HCT116 (cell line): Measurements from ENCODE around the gene GPRIN1.

Source experiments
- EZH2phosphoT487 ChIP-seq: fragments of 200-600 bp; IDR thresholded peaks from 2 replicates; pipeline ENCODE4 v1.6.1; 2018; ENCODE audit warnings: antibody characterized with exemption, borderline replicate concordance
- JUND ChIP-seq: IDR thresholded peaks from 2 replicates; pipeline ENCODE4 v1.6.1; 2012
- POLR2A ChIP-seq: IDR thresholded peaks from 2 replicates; pipeline ENCODE4 v1.7.0; 2011; ENCODE audit warnings: borderline replicate concordance; ENCODE audit not compliant: insufficient read depth, insufficient read length; ENCODE audit errors: extremely low read depth
- POLR2AphosphoS5 ChIP-seq: IDR thresholded peaks from 2 replicates; pipeline ENCODE4 v1.6.1; 2011; ENCODE audit warnings: mild to moderate bottlenecking, low read depth, low read length, moderate library complexity
- SIN3A ChIP-seq: IDR thresholded peaks from 2 replicates; pipeline ENCODE4 v1.6.1; 2012; ENCODE audit warnings: low read depth
- YY1 ChIP-seq: IDR thresholded peaks from 2 replicates; pipeline ENCODE4 v1.6.1; 2011; ENCODE audit warnings: low read length, low read depth, moderate library complexity, mild to moderate bottlenecking; ENCODE audit not compliant: insufficient replicate concordance; ENCODE audit errors: extremely low read depth
- ZNF274 ChIP-seq: fragments of 200-500 bp; sonication (Bioruptor generic); IDR thresholded peaks from 2 replicates; pipeline ENCODE4 v1.6.1; 2014; ENCODE audit warnings: mild to moderate bottlenecking, low read depth, low read length, inconsistent platforms
- TF ChIP-seq, protein P1 (sequence below): IDR thresholded peaks from 2 replicates; pipeline ENCODE4 v1.6.1; 2012; ENCODE audit warnings: low read depth
- TF ChIP-seq, protein P2 (sequence below), 3 experiments: fragments of 200-600 bp in 1 of 3; sonication (generic) in 1 of 3; IDR thresholded peaks in 2 of 3; conservative IDR thresholded peaks in 1 of 3; 2 replicates each; pipeline ENCODE4 v1.5.1; 2012 to 2017; ENCODE audit warnings: low read depth in 2 of 3, low read length in 2 of 3, antibody characterized with exemption in 1 of 3, borderline replicate concordance in 1 of 3, control low read depth in 1 of 3, mild to moderate bottlenecking in 1 of 3, mixed read lengths in 1 of 3, mixed run types in 1 of 3, moderate library complexity in 1 of 3; ENCODE audit not compliant: insufficient read depth in 1 of 3

DNA sequence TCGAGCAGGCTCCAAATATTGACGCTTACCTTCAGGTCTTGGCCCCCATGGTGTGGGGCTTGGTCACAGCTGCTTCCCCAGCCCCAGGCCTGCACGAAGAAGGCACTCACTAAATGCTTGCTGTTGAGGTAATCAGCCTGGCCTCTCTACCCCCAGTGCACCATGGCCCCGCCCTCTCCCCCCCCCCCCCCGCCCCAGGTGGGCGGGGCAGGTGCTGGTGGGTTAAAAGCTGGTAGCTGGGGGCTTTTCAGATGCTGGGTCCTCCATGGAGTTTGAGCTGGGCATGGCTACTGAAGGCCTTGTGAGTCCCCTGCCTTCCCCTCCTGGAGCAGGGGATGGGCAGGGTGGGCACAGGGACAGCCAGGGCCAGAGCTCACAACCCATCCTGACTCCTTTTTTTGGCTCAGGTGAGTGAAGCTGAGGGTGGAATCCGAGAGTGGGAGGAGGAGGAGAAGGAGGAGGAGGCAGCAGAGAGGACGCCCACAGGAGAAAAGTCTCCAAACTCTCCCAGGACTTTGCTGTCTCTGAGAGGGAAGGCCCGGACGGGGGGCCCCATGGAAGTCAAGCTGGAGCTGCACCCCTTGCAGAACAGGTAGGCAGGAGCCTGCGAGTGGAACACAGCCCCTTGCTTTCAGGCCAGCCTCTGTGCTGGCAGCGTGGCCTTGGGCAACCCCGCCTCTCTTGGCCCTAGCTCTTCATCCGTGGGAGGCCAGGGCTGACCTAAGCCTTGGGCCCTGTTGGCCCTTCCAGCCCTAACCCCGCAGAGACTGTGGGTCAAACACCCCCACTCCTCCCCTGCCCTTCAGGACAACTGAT, 32.9 kb upstream of the GPRIN1 start:
- TF ChIP-seq, protein P1, sequence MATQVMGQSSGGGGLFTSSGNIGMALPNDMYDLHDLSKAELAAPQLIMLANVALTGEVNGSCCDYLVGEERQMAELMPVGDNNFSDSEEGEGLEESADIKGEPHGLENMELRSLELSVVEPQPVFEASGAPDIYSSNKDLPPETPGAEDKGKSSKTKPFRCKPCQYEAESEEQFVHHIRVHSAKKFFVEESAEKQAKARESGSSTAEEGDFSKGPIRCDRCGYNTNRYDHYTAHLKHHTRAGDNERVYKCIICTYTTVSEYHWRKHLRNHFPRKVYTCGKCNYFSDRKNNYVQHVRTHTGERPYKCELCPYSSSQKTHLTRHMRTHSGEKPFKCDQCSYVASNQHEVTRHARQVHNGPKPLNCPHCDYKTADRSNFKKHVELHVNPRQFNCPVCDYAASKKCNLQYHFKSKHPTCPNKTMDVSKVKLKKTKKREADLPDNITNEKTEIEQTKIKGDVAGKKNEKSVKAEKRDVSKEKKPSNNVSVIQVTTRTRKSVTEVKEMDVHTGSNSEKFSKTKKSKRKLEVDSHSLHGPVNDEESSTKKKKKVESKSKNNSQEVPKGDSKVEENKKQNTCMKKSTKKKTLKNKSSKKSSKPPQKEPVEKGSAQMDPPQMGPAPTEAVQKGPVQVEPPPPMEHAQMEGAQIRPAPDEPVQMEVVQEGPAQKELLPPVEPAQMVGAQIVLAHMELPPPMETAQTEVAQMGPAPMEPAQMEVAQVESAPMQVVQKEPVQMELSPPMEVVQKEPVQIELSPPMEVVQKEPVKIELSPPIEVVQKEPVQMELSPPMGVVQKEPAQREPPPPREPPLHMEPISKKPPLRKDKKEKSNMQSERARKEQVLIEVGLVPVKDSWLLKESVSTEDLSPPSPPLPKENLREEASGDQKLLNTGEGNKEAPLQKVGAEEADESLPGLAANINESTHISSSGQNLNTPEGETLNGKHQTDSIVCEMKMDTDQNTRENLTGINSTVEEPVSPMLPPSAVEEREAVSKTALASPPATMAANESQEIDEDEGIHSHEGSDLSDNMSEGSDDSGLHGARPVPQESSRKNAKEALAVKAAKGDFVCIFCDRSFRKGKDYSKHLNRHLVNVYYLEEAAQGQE: no peak
- TF ChIP-seq EZH2phosphoT487 (no peak), POLR2AphosphoS5 (no peak), YY1 (no peak), POLR2A (no peak), ZNF274 (no peak), SIN3A (no peak), JUND (no peak)
- TF ChIP-seq, protein P2, sequence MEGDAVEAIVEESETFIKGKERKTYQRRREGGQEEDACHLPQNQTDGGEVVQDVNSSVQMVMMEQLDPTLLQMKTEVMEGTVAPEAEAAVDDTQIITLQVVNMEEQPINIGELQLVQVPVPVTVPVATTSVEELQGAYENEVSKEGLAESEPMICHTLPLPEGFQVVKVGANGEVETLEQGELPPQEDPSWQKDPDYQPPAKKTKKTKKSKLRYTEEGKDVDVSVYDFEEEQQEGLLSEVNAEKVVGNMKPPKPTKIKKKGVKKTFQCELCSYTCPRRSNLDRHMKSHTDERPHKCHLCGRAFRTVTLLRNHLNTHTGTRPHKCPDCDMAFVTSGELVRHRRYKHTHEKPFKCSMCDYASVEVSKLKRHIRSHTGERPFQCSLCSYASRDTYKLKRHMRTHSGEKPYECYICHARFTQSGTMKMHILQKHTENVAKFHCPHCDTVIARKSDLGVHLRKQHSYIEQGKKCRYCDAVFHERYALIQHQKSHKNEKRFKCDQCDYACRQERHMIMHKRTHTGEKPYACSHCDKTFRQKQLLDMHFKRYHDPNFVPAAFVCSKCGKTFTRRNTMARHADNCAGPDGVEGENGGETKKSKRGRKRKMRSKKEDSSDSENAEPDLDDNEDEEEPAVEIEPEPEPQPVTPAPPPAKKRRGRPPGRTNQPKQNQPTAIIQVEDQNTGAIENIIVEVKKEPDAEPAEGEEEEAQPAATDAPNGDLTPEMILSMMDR (IDR thresholded peaks at IDR 0.05 in 2 of 3, conservative IDR thresholded peaks at IDR 0.05 in 1 of 3; ENCODE audit: borderline replicate concordance in 1 of 3, insufficient read depth in 1 of 3, low read depth in 2 of 3, low read length in 2 of 3): no peak
